GM19455 (cell line): ENCODE measurements around the gene TEX44.
"Not testable (repeated sequence)": the region's sequence is repeated elsewhere in the genome, so short reads cannot be mapped to it uniquely, and the experiment has no call there.

ENCODE experiments used
- ATAC-seq: cut with Tn5 transposase; IDR thresholded peaks from one replicate; pipeline ENCODE4 v1.9.1; 2021; ENCODE audit not compliant: unreplicated experiment

The TEX44 gene

DNA sequence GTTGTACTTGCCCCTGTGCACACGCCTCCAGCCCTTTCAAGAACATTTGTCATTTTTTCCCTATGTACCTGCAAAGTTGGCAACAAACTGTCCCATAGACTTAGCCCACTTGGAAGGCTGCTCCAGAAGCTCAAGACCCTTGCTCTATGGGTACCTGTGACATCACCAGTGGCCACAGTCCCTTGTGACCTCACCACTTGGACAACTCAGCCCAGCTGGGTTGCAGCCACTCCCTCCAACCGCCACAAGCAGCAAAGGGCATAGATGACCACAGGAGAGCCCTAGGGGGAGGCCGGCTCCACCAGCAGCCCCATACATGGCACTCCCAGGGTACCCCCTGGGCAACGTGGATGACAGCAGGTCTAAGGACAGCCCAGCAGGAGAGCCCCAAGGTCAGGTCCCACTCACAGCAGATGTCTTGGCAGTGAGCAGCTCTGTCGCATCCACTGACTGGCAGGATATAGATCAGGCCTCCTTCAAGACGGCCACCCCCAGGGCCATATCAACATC is at the start of gene TEX44:
TEX44 (plus strand) TSS at position 229 of the 510 bp plus-strand sequence; CDS start at position 317, 88 bp downstream.
- ATAC-seq = no peak

DNA sequence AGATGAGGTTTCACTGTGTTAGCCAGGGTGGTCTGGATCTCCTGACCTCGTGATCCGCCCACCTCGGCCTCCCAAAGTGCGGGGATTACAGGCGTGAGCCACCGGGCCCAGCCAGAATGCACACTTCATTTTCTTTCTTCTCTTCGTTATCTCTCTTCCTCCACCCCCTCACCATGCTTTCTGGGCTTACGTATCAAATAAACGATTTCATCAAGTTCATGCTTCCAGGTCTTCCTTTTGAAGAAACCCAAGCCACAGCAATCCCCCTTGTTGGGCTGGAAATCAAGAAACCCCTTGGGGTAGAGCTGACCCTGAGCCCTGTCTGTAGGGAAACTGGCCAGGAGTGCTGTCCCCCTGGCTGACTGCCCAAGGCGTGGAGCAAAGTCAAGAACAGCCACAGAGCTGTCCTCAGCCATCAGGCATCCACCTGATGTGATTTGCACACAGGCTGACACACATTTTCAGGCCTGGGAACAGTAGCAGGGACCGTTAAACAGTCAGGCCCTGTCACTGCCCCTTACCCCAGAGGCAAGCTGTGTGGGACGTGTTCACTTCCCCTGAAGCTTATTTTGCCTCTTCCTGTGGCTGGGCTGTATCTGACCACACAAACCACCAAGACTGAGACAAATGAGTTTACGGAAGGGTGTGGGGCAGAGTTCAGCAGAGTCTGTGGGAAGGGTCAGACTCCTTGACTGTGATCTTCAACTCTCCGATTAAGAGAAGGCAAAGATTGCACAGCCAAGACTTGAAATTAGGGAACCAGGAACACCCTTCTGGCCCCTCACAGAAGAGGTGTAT is 47.4 kb upstream of the TEX44 start:
- peak; percentile 98 for ATAC-seq

DNA sequence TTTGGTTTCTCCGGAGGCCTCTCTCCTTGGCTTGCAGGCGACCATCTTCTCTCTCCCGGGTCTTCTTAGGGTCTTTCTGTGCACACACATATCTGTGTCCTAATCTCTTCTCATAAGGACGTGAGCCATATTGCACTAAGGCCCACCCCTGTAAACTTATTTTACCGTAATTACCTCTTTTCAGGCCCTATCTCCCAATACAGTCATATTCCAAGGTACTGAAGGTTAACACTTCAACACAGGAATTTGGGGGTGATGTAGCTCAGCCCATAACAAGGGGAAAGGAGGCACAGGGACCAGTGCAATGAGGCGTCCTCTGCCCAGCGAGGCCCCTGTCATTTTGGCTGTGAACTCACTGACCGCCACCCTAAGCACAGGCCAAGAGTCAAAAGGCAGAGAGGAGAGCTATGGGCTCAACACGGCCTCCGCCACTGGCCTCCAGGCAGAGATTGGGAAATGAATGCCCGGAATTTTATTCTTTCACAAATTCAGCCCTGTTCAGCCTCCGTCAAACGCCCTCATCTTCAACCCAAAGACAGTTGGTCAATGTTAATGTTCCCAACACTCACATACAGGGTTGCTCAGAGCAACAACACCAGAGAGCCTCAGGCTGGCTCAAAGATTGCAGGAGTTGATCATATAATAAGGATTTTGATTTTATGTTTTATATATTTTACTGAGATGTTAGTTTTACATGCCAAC is 46.5 kb upstream of the TEX44 start:
- no peak for ATAC-seq

DNA sequence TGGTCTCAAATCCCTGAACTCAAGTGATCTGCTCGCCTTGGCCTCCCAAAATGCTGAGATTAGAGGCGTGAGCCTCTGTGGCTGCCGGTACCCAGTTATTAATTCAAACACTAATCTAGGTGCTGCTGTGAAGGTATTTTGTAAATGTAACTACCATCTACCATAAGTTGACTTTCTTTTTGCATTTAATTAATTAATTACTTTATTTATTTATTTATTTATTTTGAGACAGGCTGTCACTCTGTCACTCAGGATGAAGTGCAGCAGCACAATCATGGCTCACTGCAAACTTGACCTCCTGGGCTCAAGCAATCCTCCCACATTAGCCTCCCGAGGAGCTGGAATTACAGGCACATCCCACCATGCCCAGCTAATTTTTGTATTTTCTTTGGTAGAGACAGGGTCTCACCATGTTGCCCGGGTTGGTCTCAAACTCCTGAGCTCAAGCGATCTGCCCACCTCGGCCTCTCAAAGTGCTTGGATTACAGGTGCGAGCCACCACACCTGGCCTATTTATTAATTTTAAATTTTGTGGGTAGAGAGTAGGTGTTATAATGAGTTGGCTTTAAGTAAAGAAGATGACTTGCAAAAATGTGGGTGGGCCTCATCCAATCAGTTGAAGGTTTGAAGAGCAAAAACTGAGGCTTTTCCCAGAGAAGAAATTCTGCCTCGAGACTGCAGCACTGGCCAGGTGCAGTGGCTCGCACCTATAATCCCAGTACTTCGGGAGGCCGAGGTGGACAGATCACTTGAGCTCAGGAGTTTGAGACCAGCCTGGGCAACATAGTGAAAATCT is 45.2 kb upstream of the TEX44 start:
- no peak for ATAC-seq

DNA sequence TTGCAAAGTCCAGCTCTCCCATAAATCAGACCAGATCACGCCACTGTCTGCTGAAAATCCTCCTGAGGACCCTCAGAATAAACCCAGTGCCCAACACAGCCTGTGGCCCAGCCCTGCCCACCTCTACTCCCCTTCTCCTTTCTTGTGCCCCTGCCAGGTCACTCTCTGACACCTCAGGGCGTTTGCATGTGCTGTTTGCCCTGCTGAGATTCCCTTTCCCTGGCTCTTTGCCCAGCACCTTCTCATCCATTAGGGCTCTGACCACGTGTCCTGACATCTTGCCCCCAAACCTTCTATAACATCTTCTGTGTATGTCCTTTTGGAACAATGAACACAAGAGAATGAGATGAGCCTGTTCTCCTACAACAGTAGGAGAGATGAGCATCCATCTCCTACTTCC is 43.9 kb upstream of the TEX44 start:
- no peak for ATAC-seq

DNA sequence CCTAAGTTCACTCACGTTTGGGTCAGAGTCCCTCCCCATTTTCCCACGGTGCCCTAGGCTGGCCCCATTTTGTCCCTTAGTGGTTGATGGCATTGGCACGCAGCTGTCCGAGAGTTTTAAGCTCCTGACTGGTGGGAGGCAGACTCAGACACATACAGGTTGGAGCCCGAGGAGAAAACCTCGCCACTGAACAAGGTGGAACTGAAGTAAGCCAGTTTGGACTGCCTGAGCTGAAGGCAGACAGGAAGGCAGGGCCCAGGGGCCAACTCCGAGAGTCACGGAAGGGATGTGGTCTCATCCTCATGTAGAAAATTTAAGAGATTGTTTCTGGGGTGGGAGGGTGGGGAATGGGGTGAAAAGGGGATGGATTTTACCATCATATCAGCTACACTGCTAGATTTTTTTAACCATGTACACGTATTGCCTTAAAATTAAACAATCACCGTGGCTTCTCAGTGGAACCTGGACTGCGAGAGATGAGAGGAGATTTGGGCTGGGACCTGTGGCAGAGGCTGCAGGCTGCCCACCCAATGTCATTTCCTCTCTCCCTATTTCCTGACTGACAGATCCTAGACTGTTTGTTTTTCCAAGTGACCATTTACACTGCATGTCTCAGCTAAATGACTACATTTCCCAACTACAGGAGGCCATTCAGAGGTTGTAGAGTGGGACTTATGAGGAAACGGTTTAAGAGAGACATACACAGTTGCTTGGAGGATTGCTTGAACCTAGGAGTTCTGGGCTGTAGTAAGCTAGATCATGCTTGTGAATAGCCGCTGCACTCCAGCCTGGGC is 43.0 kb upstream of the TEX44 start:
- ATAC-seq = no peak

DNA sequence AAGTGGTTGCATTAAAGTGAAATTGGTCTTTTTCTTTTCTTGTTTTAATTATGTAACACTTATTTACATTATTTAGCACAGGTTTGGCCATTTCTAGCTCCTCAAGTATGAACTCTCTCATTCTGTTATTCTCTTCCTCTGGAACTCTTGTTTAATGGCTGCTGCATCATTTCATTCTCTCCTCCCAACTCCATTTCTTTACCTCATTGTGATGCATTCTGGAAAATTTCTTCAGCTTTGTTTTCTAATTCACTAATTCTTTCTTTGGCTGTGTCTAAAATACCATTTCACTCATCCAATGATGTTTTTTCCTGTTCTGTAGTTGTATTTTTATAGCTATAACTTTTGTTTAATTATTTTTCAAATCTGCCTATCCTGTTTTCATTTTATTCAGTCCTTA is 39.9 kb upstream of the TEX44 start:
- no peak for ATAC-seq

DNA sequence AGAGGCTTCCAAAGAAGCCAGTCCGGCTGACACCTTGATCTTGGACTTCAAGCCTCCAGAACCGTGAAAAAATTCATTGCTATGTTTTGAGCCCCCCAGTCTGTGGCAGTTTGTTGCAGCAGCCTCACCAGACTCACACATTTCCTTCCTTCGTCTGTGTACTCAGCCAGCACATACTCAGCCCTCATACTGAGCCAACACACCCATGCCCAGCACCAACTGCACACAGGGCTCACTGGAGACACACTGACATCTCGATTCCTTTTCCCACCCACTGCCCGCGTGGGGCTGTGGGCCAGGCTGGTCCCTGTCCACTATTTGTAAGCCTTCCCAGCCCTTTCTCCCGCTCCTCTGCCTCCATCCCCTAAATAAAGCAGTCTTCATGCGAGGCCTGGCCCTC is 38.3 kb upstream of the TEX44 start:
- ATAC-seq = no peak

DNA sequence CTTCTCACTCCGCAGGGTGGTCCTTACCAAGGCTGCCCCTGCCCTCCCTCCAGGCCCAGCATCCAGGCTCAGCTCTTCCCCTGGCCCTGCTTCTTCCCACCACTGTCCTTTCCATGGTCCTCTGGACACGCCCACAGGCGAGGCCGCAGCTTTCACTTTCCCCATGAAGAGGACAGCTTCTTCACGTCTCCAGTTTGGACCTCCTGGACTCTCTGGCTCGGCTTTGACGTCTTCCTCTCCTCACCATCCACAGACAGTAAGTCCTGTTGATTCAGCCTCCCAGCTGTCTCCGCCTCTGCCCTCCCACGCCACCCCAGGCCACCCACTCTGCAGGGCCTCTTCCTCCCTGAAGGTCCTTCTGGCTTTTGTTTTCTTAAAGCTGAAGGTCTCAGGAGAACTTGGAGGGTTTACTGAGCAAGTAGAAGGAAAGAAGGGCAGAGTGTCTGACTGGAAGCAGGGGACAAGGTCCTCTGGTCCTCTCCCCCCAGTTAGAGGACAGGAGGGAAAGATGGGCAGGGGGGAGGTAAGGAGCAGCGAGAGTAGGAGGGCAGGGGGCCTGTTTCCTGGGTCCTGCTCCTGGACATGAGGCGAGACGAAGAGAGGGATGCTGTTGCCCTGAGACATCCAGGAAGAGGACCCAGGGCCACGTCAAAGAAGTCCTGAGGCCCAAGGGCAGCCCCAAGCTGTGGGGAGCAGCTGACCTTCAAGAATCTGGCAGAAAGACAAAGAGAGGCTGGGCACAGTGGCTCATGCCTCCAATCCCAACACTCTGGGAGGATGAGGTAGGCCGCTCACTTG is 37.7 kb upstream of the TEX44 start:
- ATAC-seq = no peak

DNA sequence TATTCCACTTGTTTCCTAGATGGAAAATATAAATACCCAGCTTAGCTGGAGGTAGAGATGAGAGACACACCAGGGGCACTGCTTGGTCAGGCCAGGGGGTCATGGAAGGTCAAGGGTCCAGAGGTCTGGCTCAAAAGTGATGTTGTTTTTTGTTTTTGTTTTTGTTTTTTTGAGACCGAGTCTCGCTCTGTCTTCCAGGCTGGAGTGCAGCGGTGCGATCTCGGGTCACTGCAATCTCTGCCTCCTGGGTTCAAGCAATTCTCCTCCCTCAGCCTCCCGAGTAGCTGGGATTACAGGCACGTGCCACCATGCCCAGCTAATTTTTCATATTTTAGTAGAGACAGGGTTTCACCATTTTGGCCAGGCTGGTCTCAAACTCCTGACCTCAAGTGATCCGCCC is 36.2 kb upstream of the TEX44 start:
- ATAC-seq = not testable (repeated sequence)

DNA sequence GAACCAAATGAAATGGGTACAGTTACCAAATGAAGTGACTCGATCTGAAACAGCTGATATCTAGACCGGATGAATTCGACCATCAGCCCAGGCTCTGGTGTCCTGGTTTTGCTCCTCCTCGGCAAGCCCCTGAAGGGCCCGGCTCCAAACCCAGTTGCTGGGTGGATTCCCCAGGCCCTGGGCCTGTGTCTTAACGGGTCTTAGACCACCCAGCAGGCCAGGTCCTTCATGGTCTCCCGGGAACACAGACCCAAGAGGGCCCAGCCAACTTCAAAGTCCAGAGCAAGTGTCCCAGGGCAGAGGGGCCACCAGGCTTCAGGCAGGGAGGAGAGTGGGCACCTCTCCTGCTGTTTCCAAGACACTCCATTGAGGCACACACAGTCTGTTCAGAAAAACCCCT is 35.7 kb upstream of the TEX44 start:
- ATAC-seq = no peak

DNA sequence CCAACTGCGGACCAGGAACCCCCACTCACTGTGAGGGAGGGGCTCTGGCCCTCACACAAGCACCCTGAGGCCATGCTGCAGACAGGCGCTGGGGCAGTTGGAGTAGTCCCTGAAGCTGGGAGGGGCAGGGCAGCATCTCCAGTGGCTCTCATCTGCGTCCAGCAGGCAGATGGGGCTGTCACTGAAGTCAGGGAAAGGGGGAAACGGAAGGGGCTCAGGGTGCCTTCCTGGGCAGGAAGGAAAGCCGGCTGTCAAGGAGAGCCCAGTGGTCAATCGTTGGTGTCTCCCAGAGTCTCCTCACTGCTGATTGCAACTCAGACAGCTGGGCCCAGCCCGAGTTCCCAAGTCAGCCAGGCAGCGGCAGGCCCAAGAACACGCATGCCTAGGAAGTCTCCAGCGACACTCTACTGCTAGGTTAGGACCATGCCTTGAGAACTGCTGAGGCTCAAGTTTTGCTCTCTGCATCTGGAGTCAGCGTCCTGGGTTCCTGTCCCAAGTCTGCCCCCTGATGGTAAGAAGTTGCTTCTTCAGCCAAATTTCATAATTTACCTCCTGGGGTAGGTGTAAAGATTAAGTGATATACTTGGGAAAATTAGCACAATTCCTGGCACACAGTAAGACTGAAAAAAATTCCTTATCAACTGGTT is 35.0 kb upstream of the TEX44 start:
- ATAC-seq = no peak

DNA sequence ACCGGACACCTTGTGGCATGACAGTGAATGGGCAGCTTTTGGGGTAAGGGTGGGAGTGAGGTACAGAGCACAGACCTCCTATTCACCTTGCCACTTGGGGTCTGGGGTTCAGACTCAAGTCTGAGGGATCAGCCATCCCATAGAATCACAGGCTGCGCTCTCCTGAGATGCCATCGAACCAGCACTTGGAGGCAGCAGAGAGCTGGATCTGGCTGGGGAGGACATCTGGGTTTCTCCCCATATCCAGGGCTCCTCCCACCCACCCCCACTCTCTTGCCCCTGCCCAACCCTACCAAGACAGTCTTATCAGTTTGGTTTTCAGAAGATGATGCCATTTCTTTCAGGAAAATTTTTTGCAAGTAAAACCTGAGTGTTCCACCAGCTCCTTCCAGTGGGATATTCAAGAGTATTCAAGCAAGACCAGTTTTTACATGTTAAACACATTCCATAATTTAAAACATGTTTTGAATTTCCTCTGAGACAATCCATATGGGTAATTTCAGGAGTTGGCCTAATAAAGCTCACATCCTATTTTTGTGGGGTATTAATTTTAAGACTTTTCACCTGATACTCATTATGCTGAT is 29.2 kb upstream of the TEX44 start:
- ATAC-seq = no peak

DNA sequence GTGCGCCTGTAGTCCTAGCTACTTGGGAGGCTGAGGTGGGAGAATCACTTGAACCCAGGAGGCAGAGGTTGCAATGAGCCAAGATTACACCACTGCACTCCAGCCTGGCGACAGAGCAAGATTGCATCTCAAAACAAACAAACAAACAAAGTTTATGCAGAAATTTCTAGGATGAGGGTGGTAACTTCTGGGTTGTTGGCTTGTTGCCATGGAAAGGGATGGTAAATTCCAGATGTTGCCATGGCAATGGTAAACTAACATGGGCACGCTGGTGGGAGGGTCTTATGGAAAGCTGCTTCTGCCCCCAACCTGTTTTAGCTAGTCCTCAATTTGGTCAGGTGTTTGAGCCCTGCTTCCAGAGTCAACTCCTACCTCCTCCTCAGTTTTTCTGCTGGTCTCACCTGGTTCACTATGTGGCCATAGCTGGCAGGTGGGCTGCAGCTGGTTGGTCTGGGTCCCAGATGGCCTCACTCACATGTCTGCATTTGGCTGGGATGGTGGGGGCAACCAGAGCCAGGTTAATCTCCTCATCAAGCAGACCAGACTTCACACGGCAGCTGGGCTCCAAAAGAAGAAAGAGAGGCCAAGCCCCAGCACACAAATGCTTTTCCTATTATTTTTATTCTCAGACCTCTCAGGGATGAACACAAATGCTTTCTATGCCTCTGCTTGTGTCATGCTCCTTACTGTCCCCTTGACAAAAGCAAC is 26.6 kb upstream of the TEX44 start:
- no peak for ATAC-seq

DNA sequence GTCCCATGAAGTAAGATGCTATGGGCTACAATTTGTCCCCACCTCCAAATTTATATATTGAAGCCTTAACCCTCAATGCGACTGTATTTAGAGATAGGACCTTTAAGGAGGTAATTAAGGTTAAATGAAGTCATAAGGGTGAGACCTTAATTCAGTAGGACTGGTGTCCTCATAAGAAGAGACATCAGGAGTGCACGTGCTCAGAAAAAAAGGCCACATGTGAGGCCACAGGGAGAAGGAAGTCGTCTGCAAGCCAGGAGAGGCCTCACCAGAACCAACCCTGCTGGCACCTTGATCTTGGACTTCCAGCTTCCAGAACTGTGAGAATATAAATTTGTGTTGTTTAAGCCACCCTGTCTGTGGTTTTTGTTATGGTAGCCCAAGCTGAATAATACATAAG is 25.5 kb upstream of the TEX44 start:
- ATAC-seq = no peak

DNA sequence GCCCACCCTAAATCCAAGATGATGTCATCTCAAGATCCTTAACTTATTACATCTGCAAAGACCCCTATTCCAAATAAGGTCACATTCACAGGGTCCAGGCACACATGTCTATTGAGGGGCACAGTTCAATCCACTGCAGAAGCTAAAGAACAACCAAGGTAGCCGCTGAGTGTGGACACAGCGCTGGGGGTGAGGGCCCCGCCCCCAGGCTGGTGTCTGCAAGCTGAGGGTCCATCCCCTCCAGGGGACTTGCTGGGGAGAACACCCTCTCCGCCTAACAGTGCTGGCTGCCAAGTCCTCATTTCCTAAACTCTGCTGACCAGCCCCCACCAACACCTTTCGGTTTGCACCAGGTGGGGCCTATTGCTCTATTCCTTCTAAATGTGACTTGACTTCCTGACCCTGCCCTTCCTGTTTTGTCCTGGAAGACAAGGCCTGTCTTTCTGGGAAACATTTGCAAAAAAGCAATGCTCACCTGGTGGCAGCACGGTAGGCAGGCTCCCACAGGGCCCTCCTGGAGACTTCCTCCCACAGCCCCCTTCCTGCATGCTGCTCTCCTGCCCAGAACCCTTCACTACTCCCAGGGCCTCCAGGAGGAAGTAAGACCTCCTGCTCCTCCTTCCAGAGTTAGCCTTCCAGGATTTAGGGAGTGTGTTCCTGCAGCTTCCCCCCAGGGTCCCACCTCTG is 24.4 kb upstream of the TEX44 start:
- no peak for ATAC-seq

DNA sequence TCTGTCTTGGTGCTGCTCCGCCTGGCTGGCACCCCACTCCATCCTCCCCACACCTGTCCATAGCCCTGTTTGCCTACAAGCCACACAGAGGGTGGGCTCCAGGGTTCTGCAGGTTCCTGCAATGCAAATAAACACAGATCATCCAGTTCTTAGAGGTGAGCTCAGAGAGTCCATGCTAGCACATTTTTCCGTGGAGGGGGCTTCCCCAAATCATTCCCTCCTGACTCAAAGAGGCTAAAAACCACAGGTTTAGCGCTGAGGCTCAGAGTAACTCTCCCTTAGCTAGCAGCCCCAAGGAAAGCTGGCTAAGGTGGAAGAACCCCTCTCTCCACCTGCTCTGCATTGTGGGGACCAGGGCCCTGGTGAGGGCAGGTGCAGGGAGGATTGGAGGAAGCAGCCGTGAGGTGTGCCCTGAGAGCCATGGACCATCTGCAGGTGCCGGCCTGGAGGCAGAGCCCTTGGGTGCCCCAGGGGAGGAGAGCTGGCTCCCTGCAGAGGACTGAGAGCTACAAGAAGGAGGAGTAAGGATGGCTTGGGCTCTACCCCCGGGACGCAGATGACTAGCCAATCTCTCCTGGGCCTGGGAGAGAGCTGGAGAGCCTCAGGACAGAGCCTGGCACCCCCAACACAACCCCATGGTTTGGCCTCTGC is 23.8 kb upstream of the TEX44 start:
- no peak for ATAC-seq
